ENCODE measurements around the gene HTR5A. TPM values are rescaled to one million over a fixed set of nuclear protein-coding genes. Genes with fewer than 3 reads are reported as not detected.

Gene HTR5A
- total and polyA plus RNA-seq, 2 of the 13 experiments (the other 11 are each of a cell fraction or from before 2014, with no cell fraction given): not detected

GRCh38 chr7:155129789-155130188, 59.7 kb downstream of the HTR5A start (continued):
- TF ChIP-seq, protein P1, sequence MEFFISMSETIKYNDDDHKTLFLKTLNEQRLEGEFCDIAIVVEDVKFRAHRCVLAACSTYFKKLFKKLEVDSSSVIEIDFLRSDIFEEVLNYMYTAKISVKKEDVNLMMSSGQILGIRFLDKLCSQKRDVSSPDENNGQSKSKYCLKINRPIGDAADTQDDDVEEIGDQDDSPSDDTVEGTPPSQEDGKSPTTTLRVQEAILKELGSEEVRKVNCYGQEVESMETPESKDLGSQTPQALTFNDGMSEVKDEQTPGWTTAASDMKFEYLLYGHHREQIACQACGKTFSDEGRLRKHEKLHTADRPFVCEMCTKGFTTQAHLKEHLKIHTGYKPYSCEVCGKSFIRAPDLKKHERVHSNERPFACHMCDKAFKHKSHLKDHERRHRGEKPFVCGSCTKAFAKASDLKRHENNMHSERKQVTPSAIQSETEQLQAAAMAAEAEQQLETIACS (CRISPR knock-in tag; IDR thresholded peaks at IDR 0.05): no peak

- no peak overlapping the region for H3K4me2 ChIP-seq (ENCODE audit: low read depth, low read length)
- no peak for DNase-seq (ENCODE audit: low spot score)
- H3K36me3 ChIP-seq (replicated peaks in 1 of 2; ENCODE audit: control insufficient read depth in 1 of 2, insufficient read depth in 2 of 2, low read length in 2 of 2): no peaks in the 10 kb centered on the region
- no peak overlapping the region for H3K9ac ChIP-seq (ENCODE audit: insufficient read depth, low read depth, low read length)
- ATAC-seq: no peak
- ChIA-PET POLR2A (no interaction called here), CTCF (ENCODE audit: low intra/inter-chr PET ratio, low total read pairs) (no interaction called here)
- 77% methylated on average over 11 of the region's 14 CpGs for WGBS (ENCODE audit: low lambda C conversion rate)
- FAIRE-seq: no peak
- intact Hi-C loops (cut with micrococcal nuclease; ENCODE audit: unreplicated experiment) (no loop called here), in situ Hi-C loops (cut with HindIII; ENCODE audit: extremely low pct_ligation_motif_present, low pct_unique_long_range_greater_than_20kb) (no loop called here)
- no peaks in the 10 kb centered on the region for H3K79me2 ChIP-seq (ENCODE audit: insufficient read depth, low read length)
- no peak overlapping the region for H2AFZ ChIP-seq (ENCODE audit: low read length)
- TF ChIP-seq KLF9 (CRISPR knock-in tag; IDR thresholded peaks at IDR 0.05; ENCODE audit: low read depth) (no peak), ZSCAN9 (CRISPR knock-in tag; IDR thresholded peaks at IDR 0.05; ENCODE audit: borderline replicate concordance) (no peak), ETV5 (CRISPR knock-in tag; IDR thresholded peaks at IDR 0.05; ENCODE audit: borderline replicate concordance) (no peak)
- TF ChIP-seq, protein P2, sequence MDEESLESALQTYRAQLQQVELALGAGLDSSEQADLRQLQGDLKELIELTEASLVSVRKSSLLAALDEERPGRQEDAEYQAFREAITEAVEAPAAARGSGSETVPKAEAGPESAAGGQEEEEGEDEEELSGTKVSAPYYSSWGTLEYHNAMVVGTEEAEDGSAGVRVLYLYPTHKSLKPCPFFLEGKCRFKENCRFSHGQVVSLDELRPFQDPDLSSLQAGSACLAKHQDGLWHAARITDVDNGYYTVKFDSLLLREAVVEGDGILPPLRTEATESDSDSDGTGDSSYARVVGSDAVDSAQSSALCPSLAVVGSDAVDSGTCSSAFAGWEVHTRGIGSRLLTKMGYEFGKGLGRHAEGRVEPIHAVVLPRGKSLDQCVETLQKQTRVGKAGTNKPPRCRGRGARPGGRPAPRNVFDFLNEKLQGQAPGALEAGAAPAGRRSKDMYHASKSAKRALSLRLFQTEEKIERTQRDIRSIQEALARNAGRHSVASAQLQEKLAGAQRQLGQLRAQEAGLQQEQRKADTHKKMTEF (CRISPR knock-in tag; IDR thresholded peaks at IDR 0.05): no peak
- TF ChIP-seq, protein P3, sequence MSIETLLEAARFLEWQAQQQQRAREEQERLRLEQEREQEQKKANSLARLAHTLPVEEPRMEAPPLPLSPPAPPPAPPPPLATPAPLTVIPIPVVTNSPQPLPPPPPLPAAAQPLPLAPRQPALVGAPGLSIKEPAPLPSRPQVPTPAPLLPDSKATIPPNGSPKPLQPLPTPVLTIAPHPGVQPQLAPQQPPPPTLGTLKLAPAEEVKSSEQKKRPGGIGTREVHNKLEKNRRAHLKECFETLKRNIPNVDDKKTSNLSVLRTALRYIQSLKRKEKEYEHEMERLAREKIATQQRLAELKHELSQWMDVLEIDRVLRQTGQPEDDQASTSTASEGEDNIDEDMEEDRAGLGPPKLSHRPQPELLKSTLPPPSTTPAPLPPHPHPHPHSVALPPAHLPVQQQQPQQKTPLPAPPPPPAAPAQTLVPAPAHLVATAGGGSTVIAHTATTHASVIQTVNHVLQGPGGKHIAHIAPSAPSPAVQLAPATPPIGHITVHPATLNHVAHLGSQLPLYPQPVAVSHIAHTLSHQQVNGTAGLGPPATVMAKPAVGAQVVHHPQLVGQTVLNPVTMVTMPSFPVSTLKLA (IDR thresholded peaks at IDR 0.05): peak; percentile 71
- no peak overlapping the region for H3K4me3 ChIP-seq (replicated peaks in 1 of 3; ENCODE audit: insufficient read depth in 1 of 3, low read depth in 2 of 3, low read length in 3 of 3)
- peaks cover under 1% of the 10 kb centered on the region; the same call in 1 of the 2 replicates for H3K9me3 ChIP-seq (ENCODE audit: low read length)
- no peaks in the 10 kb centered on the region for H3K4me1 ChIP-seq (ENCODE audit: insufficient read depth, low read length)
- H4K20me1 ChIP-seq (ENCODE audit: insufficient read depth, low read length): no peaks in the 10 kb centered on the region
- no peaks in the 10 kb centered on the region for H3K27me3 ChIP-seq (ENCODE audit: control insufficient read depth in 1 of 2, insufficient read depth in 2 of 2, low read length in 2 of 2)
- no TSS peak for BruUV-seq (replicated peaks)
- H3K27ac ChIP-seq (ENCODE audit: extremely low read length, insufficient read depth, low read length): no peak overlapping the region
Measured at GRCh38 chr7:155130493-155130892, 60.4 kb downstream of the HTR5A start.
